ENCODE measurements around the gene PDP2.
"Not testable (repeated sequence)": the region's sequence is repeated elsewhere in the genome, so short reads cannot be mapped to it uniquely, and the experiment has no call there.

Gene PDP2

GRCh38 chr16:66888647-66889615 lies 8.6 kb downstream of the PDP2 start:
- no peak for DNase-seq

GRCh38 chr16:66889622-66890021 lies 9.3 kb downstream of the PDP2 start:
- no peak for DNase-seq

- no peak for DNase-seq
These were observed 10.5 kb downstream of the PDP2 start for GRCh38 chr16:66890799-66891198.

- no peak for DNase-seq
These were observed 11.0 kb downstream of the PDP2 start for GRCh38 chr16:66891360-66891759.

GRCh38 chr16:66891797-66892196 lies 11.5 kb downstream of the PDP2 start:
- DNase-seq: no peak

- no peak for DNase-seq
These were observed 13.7 kb downstream of the PDP2 start for GRCh38 chr16:66894055-66894454.

GRCh38 chr16:66894948-66895688 lies 14.8 kb downstream of the PDP2 start:
- peak; percentile 53 to 66 for DNase-seq

GRCh38 chr16:66895689-66895979 lies 15.3 kb downstream of the PDP2 start:
- DNase-seq: no peak

- DNase-seq: no peak
These were observed 15.7 kb downstream of the PDP2 start for GRCh38 chr16:66895999-66896398.

GRCh38 chr16:66896682-66897081 lies 16.4 kb downstream of the PDP2 start:
- DNase-seq: not testable (repeated sequence)

- DNase-seq: no peak
These were observed 17.9 kb downstream of the PDP2 start for GRCh38 chr16:66898207-66898606.

GRCh38 chr16:66898933-66899309 lies 18.6 kb downstream of the PDP2 start:
- no peak for DNase-seq

GRCh38 chr16:66899310-66899944 lies 19.1 kb downstream of the PDP2 start:
- DNase-seq: no peak

GRCh38 chr16:66899945-66900710 lies 19.8 kb downstream of the PDP2 start:
- DNase-seq: no peak

- DNase-seq: no peak
These were observed 20.6 kb downstream of the PDP2 start for GRCh38 chr16:66900721-66901441.

GRCh38 chr16:66901626-66902025 lies 21.3 kb downstream of the PDP2 start:
- no peak for DNase-seq

- DNase-seq: no peak
These were observed 22.6 kb downstream of the PDP2 start for GRCh38 chr16:66902648-66903543.

GRCh38 chr16:66903544-66904427 lies 23.5 kb downstream of the PDP2 start:
- no peak for DNase-seq

- DNase-seq: no peak
These were observed 24.1 kb downstream of the PDP2 start for GRCh38 chr16:66904428-66904845.

All from activated CD4-positive, alpha-beta T cell treated with anti-CD3 and anti-CD28 coated beads for 4 hours (primary cell).